Measurements from ENCODE around the gene SCUBE1.

SCUBE1 gene

GRCh38 chr22:43182726-43183125 is 160.4 kb downstream of the SCUBE1 start:
- no peak for TF ChIP-seq CTCF (IDR thresholded peaks at IDR 0.05; ENCODE audit: low read depth, low read length)
- H3K4me3 ChIP-seq (ENCODE audit: low read depth, low read length): no peak overlapping the region

- no peak overlapping the region for H3K4me3 ChIP-seq (ENCODE audit: low read depth, low read length)
- no peak for TF ChIP-seq CTCF (IDR thresholded peaks at IDR 0.05; ENCODE audit: low read depth, low read length)
Observed at GRCh38 chr22:43182118-43182517, 161.1 kb downstream of the SCUBE1 start.

GRCh38 chr22:43181321-43182076 is 161.7 kb downstream of the SCUBE1 start:
- no peak for TF ChIP-seq CTCF (IDR thresholded peaks at IDR 0.05; ENCODE audit: low read depth, low read length)
- H3K4me3 ChIP-seq (ENCODE audit: low read depth, low read length): no peak overlapping the region

GRCh38 chr22:43180670-43181069 is 162.5 kb downstream of the SCUBE1 start:
- H3K4me3 ChIP-seq (ENCODE audit: low read depth, low read length): no peak overlapping the region
- TF ChIP-seq CTCF (IDR thresholded peaks at IDR 0.05; ENCODE audit: low read depth, low read length): no peak

DNA sequence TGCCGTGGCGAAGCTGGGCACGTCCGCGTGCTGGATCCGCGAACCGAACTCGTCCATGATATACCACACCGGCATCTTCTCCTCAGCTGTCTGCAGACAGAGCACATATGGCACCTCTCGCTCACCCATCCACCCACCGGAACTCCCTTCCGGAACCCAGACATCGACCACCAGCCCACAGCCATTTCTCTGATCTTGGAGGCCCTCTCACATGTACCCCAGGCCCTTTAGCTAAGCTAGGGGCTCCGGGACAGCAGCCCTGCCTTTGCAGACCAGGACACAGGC is 163.3 kb downstream of the SCUBE1 start:
- no peak overlapping the region for H3K4me3 ChIP-seq (ENCODE audit: low read depth, low read length)
- no peak for TF ChIP-seq CTCF (IDR thresholded peaks at IDR 0.05; ENCODE audit: low read depth, low read length)

DNA sequence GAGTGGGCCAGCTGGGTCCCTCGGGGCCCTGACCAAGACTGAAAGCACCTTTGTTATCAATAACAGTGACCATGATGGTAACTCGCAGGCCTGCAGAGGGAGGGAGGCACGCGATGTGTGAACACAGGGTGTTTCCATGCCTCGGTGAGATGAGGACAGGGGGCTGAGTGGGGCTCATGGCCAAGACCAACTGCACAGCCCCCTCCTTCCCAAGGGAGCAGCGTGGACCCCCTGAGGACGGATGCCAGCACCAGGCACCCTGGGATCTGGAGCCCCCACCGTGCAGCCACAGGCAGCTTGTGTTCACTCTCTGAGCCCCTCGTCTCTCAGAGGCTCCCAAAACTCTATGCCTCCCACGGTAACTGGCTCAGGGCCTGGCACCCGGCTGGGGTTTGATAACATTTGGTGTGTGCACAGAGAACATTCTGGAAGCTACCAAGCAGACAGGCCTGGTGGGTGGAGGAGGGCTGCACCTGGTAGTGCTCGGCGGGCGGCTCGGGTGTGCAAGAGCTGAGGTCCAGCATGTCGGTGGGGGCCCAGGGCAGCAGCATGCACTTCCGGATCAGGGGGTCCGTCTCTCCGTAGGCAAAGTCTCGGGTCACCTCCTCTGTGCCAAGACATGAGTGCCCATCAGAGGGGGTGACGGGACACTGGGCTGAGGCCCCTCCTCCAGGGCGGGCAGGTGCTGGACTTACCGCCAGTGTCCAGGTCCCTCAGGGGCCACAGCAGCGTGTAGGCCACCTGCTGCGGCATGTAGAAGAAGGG is 163.8 kb downstream of the SCUBE1 start:
- TF ChIP-seq CTCF (IDR thresholded peaks at IDR 0.05; ENCODE audit: low read depth, low read length): no peak
- H3K4me3 ChIP-seq (ENCODE audit: low read depth, low read length): no peak overlapping the region

DNA sequence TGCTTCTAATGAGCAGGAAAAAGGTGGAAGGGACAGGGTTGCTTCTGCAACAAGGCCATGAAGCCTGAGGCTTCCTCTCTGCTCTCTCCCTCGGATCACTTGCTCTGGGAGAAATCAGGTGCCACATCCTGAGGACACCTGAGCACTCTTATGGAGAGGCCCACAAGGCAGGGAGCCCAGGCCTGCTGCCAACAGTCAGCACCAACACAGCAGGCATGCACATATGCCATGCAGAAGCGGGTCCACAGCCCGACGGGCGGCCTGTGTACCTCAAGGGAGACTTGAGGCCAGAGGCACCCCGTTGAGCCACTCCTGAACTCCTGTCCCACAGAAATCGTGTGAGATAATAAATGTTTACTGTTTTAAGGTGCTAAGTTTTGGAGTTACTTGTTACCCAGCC is 165.7 kb downstream of the SCUBE1 start:
- no peak overlapping the region for H3K4me3 ChIP-seq (ENCODE audit: low read depth, low read length)
- no peak for TF ChIP-seq CTCF (IDR thresholded peaks at IDR 0.05; ENCODE audit: low read depth, low read length)
